ENCODE data around the gene IL36RN. TPM values are rescaled to one million over a fixed set of nuclear protein-coding genes. Genes with fewer than 3 reads are reported as not detected.

Gene IL36RN
- total RNA-seq, 4 donors from 2014 or later: 5.0 to 90.7 (median 28.9) TPM

DNA sequence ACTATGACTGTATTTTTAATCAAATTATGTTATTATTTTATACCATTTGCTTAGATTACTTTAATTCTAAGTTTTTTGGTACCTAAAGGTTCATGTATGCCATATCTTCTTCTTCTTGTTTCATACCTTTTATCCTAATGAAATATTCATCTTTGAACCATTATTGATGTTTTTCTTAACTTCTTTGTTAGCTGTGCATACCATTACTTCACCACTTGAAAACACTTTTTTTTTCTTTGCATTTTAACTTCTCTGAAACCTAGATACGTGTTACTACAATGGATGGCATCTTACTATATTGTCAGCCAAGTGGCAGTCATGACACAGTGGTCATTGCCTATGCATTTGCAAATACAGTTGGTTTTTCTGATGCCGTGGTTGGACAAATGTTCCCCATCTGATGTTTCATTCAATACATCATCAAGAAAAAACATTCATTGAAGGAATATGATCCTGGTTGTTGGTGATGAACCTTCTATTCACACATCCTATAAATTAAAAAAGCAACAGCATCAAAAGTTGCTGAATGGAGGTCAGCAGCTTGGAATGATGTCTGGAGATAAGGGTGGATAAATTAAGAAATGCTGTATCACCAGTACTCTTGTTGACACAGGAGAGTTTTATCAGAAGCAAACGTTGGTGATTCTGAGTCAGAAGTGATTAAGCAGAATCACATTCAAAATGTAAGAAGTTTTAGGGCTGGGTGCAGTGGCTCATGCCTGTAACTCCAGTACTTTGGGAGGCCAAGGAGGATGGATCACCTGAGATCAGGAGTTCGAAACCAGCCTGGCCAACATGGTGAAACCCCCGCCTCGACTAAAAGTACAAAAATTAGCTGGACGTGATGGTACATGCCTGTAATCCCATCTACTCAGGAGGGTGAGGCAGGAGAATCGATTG lies 46.3 kb upstream of the IL36RN start:
- WGBS, 2 donors: 63 to 70% methylated on average over 8 of the region's 8 CpGs
- Histone ChIP-seq H3K4me3 (no peak overlapping the region), H3K4me1 (no peaks in the 10 kb centered on the region), H3K36me3 (no peaks in the 10 kb centered on the region), H3K9me3 (no peaks in the 10 kb centered on the region), H3K27me3 (peaks cover 0 to 11% (median 0%) of the 10 kb centered on the region in 4 donors), H3K27ac (no peak overlapping the region)
- intact Hi-C loops (cut with DNase I): no loop called here
- DNase-seq: no peak
- TF ChIP-seq POLR2A (IDR thresholded peaks at IDR 0.05) (no peak), CTCF (IDR thresholded peaks at IDR 0.05) (no peak)

DNA sequence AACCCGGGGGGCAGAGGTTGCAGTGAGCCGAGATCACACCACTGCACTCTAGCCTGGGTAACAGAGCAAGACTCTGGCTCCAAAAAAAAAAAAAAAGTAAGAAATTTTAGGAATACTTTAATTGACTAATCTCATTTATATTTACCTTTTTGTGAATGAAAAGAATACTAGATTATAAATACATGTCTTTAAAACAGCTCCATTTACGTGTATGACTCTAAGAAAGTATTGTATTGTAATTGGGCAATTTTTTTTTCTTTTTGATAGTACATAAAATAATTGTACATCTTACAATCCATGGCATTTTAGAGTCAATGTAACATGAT lies 45.7 kb upstream of the IL36RN start:
- Histone ChIP-seq H3K9me3 (no peaks in the 10 kb centered on the region), H3K27me3 (peaks cover 0 to 17% (median 0%) of the 10 kb centered on the region in 4 donors), H3K4me3 (no peak overlapping the region), H3K36me3 (no peaks in the 10 kb centered on the region), H3K4me1 (no peaks in the 10 kb centered on the region), H3K27ac (no peak overlapping the region)
- WGBS, 2 donors: 67 to 79% methylated on average over 3 of the region's 3 CpGs
- intact Hi-C loops (cut with DNase I): no loop called here
- no peak for DNase-seq
- TF ChIP-seq POLR2A (IDR thresholded peaks at IDR 0.05): no peak
- no peak for TF ChIP-seq CTCF (IDR thresholded peaks at IDR 0.05)

- H3K4me3 ChIP-seq: no peak overlapping the region
- no peak for DNase-seq
- no peaks in the 10 kb centered on the region for H3K9me3 ChIP-seq
- no peaks in the 10 kb centered on the region for H3K4me1 ChIP-seq
- intact Hi-C loops (cut with DNase I): no loop called here
- 80 to 96% methylated on average over 2 of the region's 2 CpGs for WGBS, 2 donors
- peaks cover 0 to 24% (median 0%) of the 10 kb centered on the region in 4 donors for H3K27me3 ChIP-seq
- H3K27ac ChIP-seq: no peak overlapping the region
- TF ChIP-seq CTCF (IDR thresholded peaks at IDR 0.05): no peak
- TF ChIP-seq POLR2A (IDR thresholded peaks at IDR 0.05): no peak
- H3K36me3 ChIP-seq: no peaks in the 10 kb centered on the region
Measured at GRCh38 chr2:113014067-113014466, 44.9 kb upstream of the IL36RN start.

GRCh38 chr2:113015042-113015441 lies 44.0 kb upstream of the IL36RN start:
- Histone ChIP-seq H3K4me1 (no peaks in the 10 kb centered on the region), H3K27ac (no peak overlapping the region), H3K4me3 (no peak overlapping the region), H3K27me3 (peaks cover 0 to 24% (median 0%) of the 10 kb centered on the region in 4 donors), H3K36me3 (no peaks in the 10 kb centered on the region), H3K9me3 (no peaks in the 10 kb centered on the region)
- 60 to 69% methylated on average over 1 of the region's 1 CpG for WGBS, 2 donors
- no peak for DNase-seq
- no peak for TF ChIP-seq POLR2A (IDR thresholded peaks at IDR 0.05)
- no peak for TF ChIP-seq CTCF (IDR thresholded peaks at IDR 0.05)
- intact Hi-C loops (cut with DNase I): no loop called here

- intact Hi-C loops (cut with DNase I): no loop called here
- no peak overlapping the region for H3K4me3 ChIP-seq
- H3K27ac ChIP-seq: no peak overlapping the region
- no peaks in the 10 kb centered on the region for H3K9me3 ChIP-seq
- TF ChIP-seq CTCF (IDR thresholded peaks at IDR 0.05) (no peak), POLR2A (IDR thresholded peaks at IDR 0.05) (no peak)
- no peaks in the 10 kb centered on the region for H3K4me1 ChIP-seq
- H3K36me3 ChIP-seq: no peaks in the 10 kb centered on the region
- 80% methylated on average over 2 of the region's 2 CpGs for WGBS, 2 donors
- DNase-seq: no peak
- peaks cover 0 to 24% (median 0%) of the 10 kb centered on the region in 4 donors for H3K27me3 ChIP-seq
Measured at GRCh38 chr2:113015655-113016054, 43.3 kb upstream of the IL36RN start.

All from esophagus squamous epithelium (tissue), 5 donors.